CD4-positive, alpha-beta T cell treated with Interleukin-2 at 100 ng/mL for 4 hours (primary cell): ENCODE results near the gene TUBB2A.
A peak's percentile ranks its signal among the peaks of the same experiment; 100 is the strongest.
"Not testable (repeated sequence)": the region's sequence is repeated elsewhere in the genome, so short reads cannot be mapped to it uniquely, and the experiment has no call there.

ENCODE experiments used
- DNase-seq: peaks from one replicate; pipeline ENCODE4 v3.0.0-alpha.2; 2020; ENCODE audit warnings: low spot score

Gene TUBB2A

GRCh38 chr6:3179945-3180344 lies 22.6 kb upstream of the TUBB2A start:
- DNase-seq = not testable (repeated sequence)

GRCh38 chr6:3178666-3179065 lies 21.3 kb upstream of the TUBB2A start:
- DNase-seq = not testable (repeated sequence)

GRCh38 chr6:3176562-3177355 lies 19.4 kb upstream of the TUBB2A start:
- peak; percentile 38 for DNase-seq

GRCh38 chr6:3175715-3176402 lies 18.5 kb upstream of the TUBB2A start:
- DNase-seq = no peak

GRCh38 chr6:3173636-3174089 lies 16.3 kb upstream of the TUBB2A start:
- DNase-seq = not testable (repeated sequence)

GRCh38 chr6:3172789-3173188 lies 15.4 kb upstream of the TUBB2A start:
- DNase-seq = not testable (repeated sequence)

- not testable (repeated sequence) for DNase-seq
Observed at GRCh38 chr6:3171313-3172175, 14.2 kb upstream of the TUBB2A start.

GRCh38 chr6:3170676-3171075 lies 13.3 kb upstream of the TUBB2A start:
- not testable (repeated sequence) for DNase-seq

- not testable (repeated sequence) for DNase-seq
Observed at GRCh38 chr6:3168046-3168445, 10.7 kb upstream of the TUBB2A start.

GRCh38 chr6:3166535-3167225 lies 9.3 kb upstream of the TUBB2A start:
- not testable (repeated sequence) for DNase-seq

- no peak for DNase-seq
Observed at GRCh38 chr6:3165631-3166534, 8.5 kb upstream of the TUBB2A start.

- no peak for DNase-seq
Observed at GRCh38 chr6:3164388-3164787, 7.0 kb upstream of the TUBB2A start.

GRCh38 chr6:3163248-3163594 lies 5.9 kb upstream of the TUBB2A start:
- DNase-seq = no peak

- peak; percentile 60 for DNase-seq
Observed at GRCh38 chr6:3162565-3163247, 5.4 kb upstream of the TUBB2A start.

GRCh38 chr6:3162067-3162497 lies 4.7 kb upstream of the TUBB2A start:
- peak; percentile 8 for DNase-seq

- DNase-seq = peak; percentile 87
Observed at GRCh38 chr6:3159805-3160781, 2.7 kb upstream of the TUBB2A start.

- DNase-seq = peak; percentile 13
Observed at GRCh38 chr6:3156184-3157130, 887 bp downstream of the TUBB2A start.

GRCh38 chr6:3155416-3155815 lies 1.9 kb downstream of the TUBB2A start:
- DNase-seq = not testable (repeated sequence)
